ENCODE results near the gene CENPW.

CENPW gene

GRCh38 chr6:126385536-126385935, 45.6 kb downstream of the CENPW start:
- no peaks in the 10 kb centered on the region for H3K27me3 ChIP-seq (ENCODE audit: low read depth, low read length)
- no peak for TF ChIP-seq CTCF (IDR thresholded peaks at IDR 0.05; ENCODE audit: low read depth, low read length)
- TF ChIP-seq EZH2phosphoT487 (IDR thresholded peaks at IDR 0.05; ENCODE audit: low read depth) = no peak
- no peaks in the 10 kb centered on the region for H3K9me3 ChIP-seq (ENCODE audit: insufficient read depth, low read length)
- H3K79me2 ChIP-seq (ENCODE audit: low read length) = no peaks in the 10 kb centered on the region
- no peak overlapping the region for H3K27ac ChIP-seq (ENCODE audit: low read length)
- no peak overlapping the region for H3K4me2 ChIP-seq (ENCODE audit: low read length)
- no peak overlapping the region for H3K4me3 ChIP-seq (ENCODE audit: low read length)
- H3K36me3 ChIP-seq (replicated peaks; ENCODE audit: low read depth, low read length) = no peaks in the 10 kb centered on the region
- H3K9ac ChIP-seq (ENCODE audit: low read length) = no peak overlapping the region
- H2AFZ ChIP-seq (ENCODE audit: low read depth, low read length) = no peak overlapping the region
- no peaks in the 10 kb centered on the region for H3K4me1 ChIP-seq (ENCODE audit: low read length)
- no peaks in the 10 kb centered on the region for H4K20me1 ChIP-seq (ENCODE audit: insufficient read depth, low read length)

GRCh38 chr6:126388104-126388598, 48.2 kb downstream of the CENPW start:
- no peaks in the 10 kb centered on the region for H3K79me2 ChIP-seq (ENCODE audit: low read length)
- no peak overlapping the region for H3K9ac ChIP-seq (ENCODE audit: low read length)
- H3K9me3 ChIP-seq (ENCODE audit: insufficient read depth, low read length) = no peaks in the 10 kb centered on the region
- TF ChIP-seq EZH2phosphoT487 (IDR thresholded peaks at IDR 0.05; ENCODE audit: low read depth) (no peak), CTCF (IDR thresholded peaks at IDR 0.05; ENCODE audit: low read depth, low read length) (no peak)
- H4K20me1 ChIP-seq (ENCODE audit: insufficient read depth, low read length) = no peaks in the 10 kb centered on the region
- no peaks in the 10 kb centered on the region for H3K4me1 ChIP-seq (ENCODE audit: low read length)
- H3K36me3 ChIP-seq (replicated peaks; ENCODE audit: low read depth, low read length) = no peaks in the 10 kb centered on the region
- H3K4me3 ChIP-seq (ENCODE audit: low read length) = no peak overlapping the region
- H3K27ac ChIP-seq (ENCODE audit: low read length) = no peak overlapping the region
- no peaks in the 10 kb centered on the region for H3K27me3 ChIP-seq (ENCODE audit: low read depth, low read length)
- H3K4me2 ChIP-seq (ENCODE audit: low read length) = no peak overlapping the region
- no peak overlapping the region for H2AFZ ChIP-seq (ENCODE audit: low read depth, low read length)

- Histone ChIP-seq H3K79me2 (ENCODE audit: low read length) (no peaks in the 10 kb centered on the region), H3K4me1 (ENCODE audit: low read length) (peaks cover 7% of the 10 kb centered on the region), H2AFZ (ENCODE audit: low read depth, low read length) (no peak overlapping the region), H3K9me3 (ENCODE audit: insufficient read depth, low read length) (no peaks in the 10 kb centered on the region), H3K4me2 (ENCODE audit: low read length) (no peak overlapping the region), H3K27me3 (ENCODE audit: low read depth, low read length) (no peaks in the 10 kb centered on the region), H4K20me1 (ENCODE audit: insufficient read depth, low read length) (no peaks in the 10 kb centered on the region), H3K4me3 (ENCODE audit: low read length) (no peak overlapping the region), H3K27ac (ENCODE audit: low read length) (no peak overlapping the region), H3K36me3 (replicated peaks; ENCODE audit: low read depth, low read length) (no peaks in the 10 kb centered on the region), H3K9ac (ENCODE audit: low read length) (no peak overlapping the region)
- TF ChIP-seq EZH2phosphoT487 (IDR thresholded peaks at IDR 0.05; ENCODE audit: low read depth) (no peak), CTCF (IDR thresholded peaks at IDR 0.05; ENCODE audit: low read depth, low read length) (no peak)
Observed at GRCh38 chr6:126396131-126396530, 56.2 kb downstream of the CENPW start.
